Liver (tissue), 9 donors: ENCODE results near the gene CCL18. TPM values are rescaled to one million over a fixed set of nuclear protein-coding genes. Genes with fewer than 3 reads are reported as not detected.
"Not testable (repeated sequence)": the region's sequence is repeated elsewhere in the genome, so short reads cannot be mapped to it uniquely, and the experiment has no call there.

ENCODE experiments used
- DNase-seq: peaks from one replicate; pipeline ENCODE4 v3.0.0-alpha.2; 2017; ENCODE audit warnings: low spot score
- H3K27ac ChIP-seq, 2 donors: one replicate each; pipeline ENCODE4 v1.7.0; 2013; ENCODE audit warnings: inconsistent platforms in 2 of 2, low read length in 2 of 2, control low read depth in 1 of 2, low read depth in 1 of 2, mild to moderate bottlenecking in 1 of 2
- H3K27me3 ChIP-seq, 4 donors: one replicate each; pipeline versions ENCODE4 v1.6.1 to v1.7.0; 2013; ENCODE audit warnings: low read length in 3 of 4, inconsistent platforms in 1 of 4, mild to moderate bottlenecking in 1 of 4, moderate library complexity in 1 of 4; ENCODE audit not compliant: control insufficient read depth in 4 of 4, insufficient read depth in 4 of 4
- H3K36me3 ChIP-seq, 4 donors: one replicate each; pipeline versions ENCODE4 v1.6.1 to v1.7.0; 2013; ENCODE audit warnings: low read length in 3 of 4, mild to moderate bottlenecking in 3 of 4, low read depth in 1 of 4, moderate library complexity in 1 of 4; ENCODE audit not compliant: control insufficient read depth in 4 of 4, insufficient read depth in 3 of 4
- H3K4me1 ChIP-seq, 4 donors: one replicate each; pipeline versions ENCODE4 v1.6.1 to v1.7.0; 2013; ENCODE audit warnings: low read length in 3 of 4, mild to moderate bottlenecking in 3 of 4, moderate library complexity in 1 of 4; ENCODE audit not compliant: control insufficient read depth in 4 of 4, insufficient read depth in 4 of 4
- H3K4me3 ChIP-seq, 3 donors: one replicate each; pipeline versions ENCODE4 v1.6.1 to v1.7.0; 2013; ENCODE audit warnings: low read length in 3 of 3, control low read depth in 1 of 3, low read depth in 1 of 3, mild to moderate bottlenecking in 1 of 3
- H3K9ac ChIP-seq, 2 donors: one replicate each; pipeline ENCODE4 v1.7.0; 2013; ENCODE audit warnings: low read length in 2 of 2, mild to moderate bottlenecking in 2 of 2, moderate library complexity in 2 of 2, control low read depth in 1 of 2, low read depth in 1 of 2
- H3K9me3 ChIP-seq, 4 donors: one replicate each; pipeline versions ENCODE4 v1.6.1 to v1.7.0; 2013; ENCODE audit warnings: low read length in 3 of 4; ENCODE audit not compliant: control insufficient read depth in 4 of 4
- GABPA ChIP-seq, 2 donors: IDR thresholded peaks in 1 of 2; conservative IDR thresholded peaks in 1 of 2; 2 replicates each; pipeline ENCODE4 v1.6.1; 2016; ENCODE audit warnings: antibody characterized with exemption in 2 of 2, mild to moderate bottlenecking in 1 of 2, moderate library complexity in 1 of 2
- HNF4A ChIP-seq, 2 donors: conservative IDR thresholded peaks; 2 replicates each; pipeline ENCODE4 v1.6.1; 2016; ENCODE audit warnings: antibody characterized with exemption in 2 of 2, mild to moderate bottlenecking in 2 of 2
- MAX ChIP-seq: IDR thresholded peaks from 2 replicates; pipeline ENCODE4 v1.6.1; 2016; ENCODE audit warnings: antibody characterized with exemption
- RAD21 ChIP-seq, 2 donors: IDR thresholded peaks; 2 replicates each; pipeline ENCODE4 v1.6.1; 2016; ENCODE audit warnings: antibody characterized with exemption in 2 of 2, mild to moderate bottlenecking in 2 of 2
- RXRA ChIP-seq, 2 donors: IDR thresholded peaks; 2 replicates each; pipeline ENCODE4 v1.6.1; 2017 to 2018; ENCODE audit warnings: antibody characterized with exemption in 2 of 2, mild to moderate bottlenecking in 1 of 2
- SP1 ChIP-seq: IDR thresholded peaks from 2 replicates; pipeline ENCODE4 v1.6.1; 2018; ENCODE audit warnings: antibody characterized with exemption, mild to moderate bottlenecking
- WGBS: extraction: QIAGEN DNeasy Blood & Tissue Kit; methylation state at CpG from one replicate; pipeline ENCODE4 v1.1.7; 2013; 5-methylcytosine and 5-hydroxymethylcytosine counted together
- polyA plus RNA-seq, 2 donors: library from polyadenylated mRNA; stranded (reverse) in 1 of 2; unstranded in 1 of 2; fragments of 200-250 nt in 1 of 2; fragments of >200 nt in 1 of 2; fragmentation: Nextera tagmentation in 1 of 2; extraction: Ambion mirVana in 1 of 2; gene quantifications; one replicate each; pipeline versions ENCODE4 v1.2.1 to v1.2.3, GENCODE V29; 2013 to 2015
- total RNA-seq, 2 donors: library from RNA; depleted of rRNA; stranded (reverse); fragments of >200 nt; gene quantifications; one replicate each; pipeline ENCODE4 v1.2.3, GENCODE V29; 2014
- TF ChIP-seq, protein P1 (sequence below): IDR thresholded peaks from 2 replicates; pipeline ENCODE4 v1.6.1; 2016; ENCODE audit warnings: antibody characterized with exemption, mild to moderate bottlenecking
- donor health status: healthy.
- donor health status: healthy.
- donor health status: healthy.
- donor health status: healthy.
- donor health status: healthy.

CCL18 gene
- total and polyA plus RNA-seq, 4 donors = 0.22 to 0.92 (median 0.76) TPM; not detected in 1

GRCh38 chr17:36085765-36086164, 21.7 kb downstream of the CCL18 start:
- no peak for DNase-seq
- Histone ChIP-seq H3K9ac (no peak overlapping the region), H3K27ac (peak overlapping the region in 1 of 2 donors; percentile 65), H3K4me1 (peaks cover 8 to 22% (median 20%) of the 10 kb centered on the region in 4 donors), H3K27me3 (no peaks in the 10 kb centered on the region), H3K36me3 (no peaks in the 10 kb centered on the region), H3K9me3 (no peaks in the 10 kb centered on the region), H3K4me3 (no peak overlapping the region)
- WGBS = 14% methylated on average over 1 of the region's 1 CpG
- peak; percentile 14 to 47 for TF ChIP-seq RAD21 (IDR thresholded peaks at IDR 0.05)
- peak; percentile 28 for TF ChIP-seq SP1
- no peak for TF ChIP-seq MAX
- TF ChIP-seq GABPA (IDR thresholded peaks at IDR 0.05 in 1 of 2, conservative IDR thresholded peaks at IDR 0.05 in 1 of 2) = peak; percentile 20 to 57
- TF ChIP-seq RXRA (IDR thresholded peaks at IDR 0.05) = peak; percentile 68 to 69
- TF ChIP-seq HNF4A (conservative IDR thresholded peaks at IDR 0.05) = peak; percentile 43 to 56

- 64% methylated on average over 1 of the region's 1 CpG for WGBS
- Histone ChIP-seq H3K9ac (no peak overlapping the region), H3K4me1 (peaks cover 8 to 22% (median 20%) of the 10 kb centered on the region in 4 donors), H3K27ac (no peak overlapping the region), H3K9me3 (no peaks in the 10 kb centered on the region), H3K4me3 (no peak overlapping the region), H3K36me3 (no peaks in the 10 kb centered on the region), H3K27me3 (no peaks in the 10 kb centered on the region)
- peak; percentile 7 to 21 for TF ChIP-seq RXRA (IDR thresholded peaks at IDR 0.05)
- TF ChIP-seq, protein P1, sequence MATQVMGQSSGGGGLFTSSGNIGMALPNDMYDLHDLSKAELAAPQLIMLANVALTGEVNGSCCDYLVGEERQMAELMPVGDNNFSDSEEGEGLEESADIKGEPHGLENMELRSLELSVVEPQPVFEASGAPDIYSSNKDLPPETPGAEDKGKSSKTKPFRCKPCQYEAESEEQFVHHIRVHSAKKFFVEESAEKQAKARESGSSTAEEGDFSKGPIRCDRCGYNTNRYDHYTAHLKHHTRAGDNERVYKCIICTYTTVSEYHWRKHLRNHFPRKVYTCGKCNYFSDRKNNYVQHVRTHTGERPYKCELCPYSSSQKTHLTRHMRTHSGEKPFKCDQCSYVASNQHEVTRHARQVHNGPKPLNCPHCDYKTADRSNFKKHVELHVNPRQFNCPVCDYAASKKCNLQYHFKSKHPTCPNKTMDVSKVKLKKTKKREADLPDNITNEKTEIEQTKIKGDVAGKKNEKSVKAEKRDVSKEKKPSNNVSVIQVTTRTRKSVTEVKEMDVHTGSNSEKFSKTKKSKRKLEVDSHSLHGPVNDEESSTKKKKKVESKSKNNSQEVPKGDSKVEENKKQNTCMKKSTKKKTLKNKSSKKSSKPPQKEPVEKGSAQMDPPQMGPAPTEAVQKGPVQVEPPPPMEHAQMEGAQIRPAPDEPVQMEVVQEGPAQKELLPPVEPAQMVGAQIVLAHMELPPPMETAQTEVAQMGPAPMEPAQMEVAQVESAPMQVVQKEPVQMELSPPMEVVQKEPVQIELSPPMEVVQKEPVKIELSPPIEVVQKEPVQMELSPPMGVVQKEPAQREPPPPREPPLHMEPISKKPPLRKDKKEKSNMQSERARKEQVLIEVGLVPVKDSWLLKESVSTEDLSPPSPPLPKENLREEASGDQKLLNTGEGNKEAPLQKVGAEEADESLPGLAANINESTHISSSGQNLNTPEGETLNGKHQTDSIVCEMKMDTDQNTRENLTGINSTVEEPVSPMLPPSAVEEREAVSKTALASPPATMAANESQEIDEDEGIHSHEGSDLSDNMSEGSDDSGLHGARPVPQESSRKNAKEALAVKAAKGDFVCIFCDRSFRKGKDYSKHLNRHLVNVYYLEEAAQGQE = no peak
- TF ChIP-seq HNF4A (conservative IDR thresholded peaks at IDR 0.05) = peak in 1 of 2 donors; percentile 19
- DNase-seq = no peak
Observed at GRCh38 chr17:36086791-36087190, 22.7 kb downstream of the CCL18 start.

DNA sequence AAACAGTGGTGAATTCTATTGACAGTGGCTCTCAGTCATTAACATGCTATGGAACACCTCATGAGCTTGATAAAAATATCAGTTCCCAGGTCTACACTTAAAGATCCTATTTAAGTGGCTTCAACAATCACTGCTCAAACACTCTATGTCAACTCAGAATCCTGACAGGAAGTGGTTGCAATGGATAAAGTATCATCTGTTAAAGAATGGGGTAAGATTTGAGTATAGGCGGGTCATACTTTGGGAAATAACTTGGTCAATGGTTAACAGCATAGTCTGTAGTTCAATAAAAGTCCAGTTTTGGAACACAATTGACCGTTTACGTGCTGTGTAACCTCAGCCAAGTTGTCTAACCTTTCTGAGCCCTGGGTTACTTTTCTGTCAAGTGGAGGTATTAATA, 23.4 kb downstream of the CCL18 start:
- not testable (repeated sequence) for H3K36me3 ChIP-seq, H3K9ac ChIP-seq, H3K9me3 ChIP-seq, H3K27me3 ChIP-seq, DNase-seq, H3K4me3 ChIP-seq, H3K27ac ChIP-seq
- TF ChIP-seq HNF4A (conservative IDR thresholded peaks at IDR 0.05) = peak in 1 of 2 donors; percentile 13
- H3K4me1 ChIP-seq = peaks cover 8 to 22% (median 20%) of the 10 kb centered on the region in 4 donors
- WGBS = no CpG with 5 or more reads among the region's 3 CpGs

DNA sequence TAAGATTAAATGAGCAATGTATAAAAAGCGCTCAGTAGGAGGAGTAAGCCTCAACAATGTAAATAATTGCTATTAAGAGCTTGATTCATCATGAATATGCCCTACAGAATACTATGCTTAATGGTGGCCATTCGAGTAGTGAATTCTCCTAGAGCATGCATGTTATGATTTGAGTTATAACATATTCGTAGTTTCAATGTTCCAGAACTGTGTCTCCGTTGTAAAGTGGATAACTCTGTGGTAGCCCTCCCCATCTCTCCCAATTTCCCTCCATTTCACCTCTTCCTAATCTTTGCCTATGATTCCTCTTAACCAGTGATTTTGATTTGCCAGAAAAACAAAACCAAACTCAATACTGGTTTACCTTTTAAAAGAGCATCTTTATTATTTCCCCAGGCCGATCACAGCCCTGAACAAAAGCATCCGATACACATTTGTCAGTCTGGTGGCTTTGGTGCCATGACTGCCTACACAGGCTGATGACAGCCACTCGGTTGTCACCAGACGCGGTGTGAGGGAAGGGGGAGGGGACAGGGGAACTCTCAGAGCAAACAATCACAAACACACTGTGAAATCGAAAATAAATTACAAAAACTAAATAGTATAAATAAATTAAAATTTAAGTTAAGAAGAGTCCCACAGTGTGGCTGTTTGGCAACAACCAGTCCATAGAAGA, 24.0 kb downstream of the CCL18 start:
- 91% methylated on average over 10 of the region's 10 CpGs for WGBS
- not testable (repeated sequence) for H3K36me3 ChIP-seq, H3K9ac ChIP-seq, H3K27ac ChIP-seq, DNase-seq, H3K9me3 ChIP-seq, H3K4me3 ChIP-seq, H3K27me3 ChIP-seq
- H3K4me1 ChIP-seq = peaks cover 8 to 22% (median 20%) of the 10 kb centered on the region in 4 donors
